ENCODE measurements around the gene CSTB. TPM values are rescaled to one million over a fixed set of nuclear protein-coding genes. Genes with fewer than 3 reads are reported as not detected.

The CSTB gene
- total and polyA plus RNA-seq, 12 donors: 33.0 to 61.2 (median 40.5) TPM

- no peak for TF ChIP-seq CTCF (IDR thresholded peaks at IDR 0.05)
- DNase-seq: no peak
- peaks cover 0 to 10% (median 0%) of the 10 kb centered on the region in 11 donors for H3K9me3 ChIP-seq
- H3K4me1 ChIP-seq: peaks cover 0 to 42% (median 0%) of the 10 kb centered on the region in 9 donors
- H3K27ac ChIP-seq: no peak overlapping the region
- H3K27me3 ChIP-seq: no peaks in the 10 kb centered on the region
- no peak overlapping the region for H3K4me3 ChIP-seq
- ATAC-seq: no peak
- H3K36me3 ChIP-seq: no peaks in the 10 kb centered on the region
- 92 to 95% methylated on average over 11 of the region's 11 CpGs for WGBS, 2 donors
- intact Hi-C loops (cut with DNase I): no loop called here
Observed at GRCh38 chr21:43820466-43820865, 44.4 kb upstream of the CSTB start.

GRCh38 chr21:43819511-43820405 lies 43.6 kb upstream of the CSTB start:
- Histone ChIP-seq H3K4me3 (no peak overlapping the region), H3K4me1 (peaks cover 0 to 41% (median 0%) of the 10 kb centered on the region in 9 donors), H3K9me3 (peaks cover 0 to 10% (median 0%) of the 10 kb centered on the region in 11 donors), H3K27me3 (no peaks in the 10 kb centered on the region), H3K27ac (peak overlapping the region in 1 of 10 donors; percentile 69), H3K36me3 (no peaks in the 10 kb centered on the region)
- no peak for TF ChIP-seq CTCF (IDR thresholded peaks at IDR 0.05)
- DNase-seq: no peak
- intact Hi-C loops (cut with DNase I): loop anchor here in 7 of 10 donors (5.0 to 10.0 kb wide), 6 partner anchors 45 to 1757 kb away; partner anchors contain the start of gene AGPAT3 (in 2 of the 7)
- peak in 1 of 8 donors; percentile 23 for ATAC-seq
- WGBS, 2 donors: 90 to 94% methylated on average over 25 of the region's 25 CpGs

- no peak overlapping the region for H3K4me3 ChIP-seq
- peaks cover 0 to 10% (median 0%) of the 10 kb centered on the region in 11 donors for H3K9me3 ChIP-seq
- intact Hi-C loops (cut with DNase I): loop anchor here in 7 of 10 donors (5.0 to 10.0 kb wide), 6 partner anchors 46 to 1756 kb away; partner anchors contain the start of gene AGPAT3 (in 2 of the 7)
- H3K36me3 ChIP-seq: no peaks in the 10 kb centered on the region
- TF ChIP-seq CTCF (IDR thresholded peaks at IDR 0.05): no peak
- H3K4me1 ChIP-seq: peaks cover 0 to 33% (median 0%) of the 10 kb centered on the region in 9 donors
- H3K27me3 ChIP-seq: no peaks in the 10 kb centered on the region
- H3K27ac ChIP-seq: peak overlapping the region in 1 of 10 donors; percentile 69
- ATAC-seq (peak in 3 of 8 donors; percentile 10 to 31 (median 26)), DNase-seq (no peak)
- 82 to 87% methylated on average over 3 of the region's 3 CpGs for WGBS, 2 donors
Observed at GRCh38 chr21:43818685-43819084, 42.6 kb upstream of the CSTB start.

All from heart right ventricle (tissue), 16 donors.